Spleen (tissue), 11 donors: ENCODE results near the gene PKIG. TPM values are rescaled to one million over a fixed set of nuclear protein-coding genes. Genes with fewer than 3 reads are reported as not detected.
A peak's percentile ranks its signal among the peaks of the same experiment; 100 is the strongest.
"Not testable (repeated sequence)": the region's sequence is repeated elsewhere in the genome, so short reads cannot be mapped to it uniquely, and the experiment has no call there.

ENCODE experiments used
- DNase-seq: peaks from one replicate; pipeline ENCODE4 v3.0.0-alpha.2; 2020
- H3K27ac ChIP-seq, 8 donors: fragments of 200-600 bp; sonication (generic) in 7 of 8; 1 replicate in 4 of 8; 2 replicates in 4 of 8; pipeline versions ENCODE4 v1.5.0 to v1.8.0; 2016 to 2021; ENCODE audit warnings: inconsistent platforms in 4 of 8, mild to moderate bottlenecking in 4 of 8, moderate library complexity in 1 of 8
- H3K27me3 ChIP-seq, 7 donors: fragments of 200-600 bp; sonication (generic) in 6 of 7; replicated peaks in 1 of 7; 1 replicate in 4 of 7; 2 replicates in 3 of 7; pipeline versions ENCODE4 v1.5.0 to v1.8.0; 2016 to 2021; ENCODE audit warnings: inconsistent platforms in 3 of 7, mild to moderate bottlenecking in 1 of 7
- H3K36me3 ChIP-seq, 6 donors: fragments of 200-600 bp; sonication (generic) in 5 of 6; 1 replicate in 4 of 6; 2 replicates in 2 of 6; pipeline versions ENCODE4 v1.5.0 to v1.8.0; 2016 to 2021; ENCODE audit warnings: inconsistent platforms in 2 of 6
- H3K4me1 ChIP-seq, 6 donors: fragments of 200-600 bp; sonication (generic) in 5 of 6; 1 replicate in 3 of 6; 2 replicates in 3 of 6; pipeline versions ENCODE4 v1.5.0 to v1.8.0; 2016 to 2021; ENCODE audit warnings: inconsistent platforms in 3 of 6
- H3K4me3 ChIP-seq, 8 donors: fragments of 200-600 bp; sonication (generic) in 7 of 8; 1 replicate in 4 of 8; 2 replicates in 4 of 8; pipeline versions ENCODE4 v1.5.0 to v1.8.0; 2016 to 2021; ENCODE audit warnings: inconsistent platforms in 4 of 8, mild to moderate bottlenecking in 4 of 8, moderate library complexity in 2 of 8
- H3K9me3 ChIP-seq, 8 donors: fragments of 200-600 bp; sonication (generic) in 7 of 8; 1 replicate in 4 of 8; 2 replicates in 4 of 8; pipeline versions ENCODE4 v1.5.0 to v1.8.0; 2016 to 2021; ENCODE audit warnings: inconsistent platforms in 4 of 8
- POLR2A ChIP-seq, 3 donors: fragments of 450-650 bp; IDR thresholded peaks; one replicate each; pipeline ENCODE4 v1.5.1; 2017; ENCODE audit warnings: antibody characterized with exemption in 3 of 3, mild to moderate bottlenecking in 1 of 3
- POLR2AphosphoS5 ChIP-seq, 3 donors: sonication (generic); formaldehyde crosslinking; IDR thresholded peaks; one replicate each; pipeline ENCODE4 v1.5.1; 2017; ENCODE audit warnings: antibody characterized with exemption in 3 of 3
- WGBS, 5 donors: extraction: QIAGEN DNeasy Blood & Tissue Kit in 3 of 5; methylation state at CpG; one replicate each; pipeline versions ENCODE4 v1.1.5 to v1.1.7; 2013 to 2018; 5-methylcytosine and 5-hydroxymethylcytosine counted together
- intact Hi-C: fragments of 100-400 bp; cut with DNase I; formaldehyde crosslinking; loops from one replicate; pipeline ENCODE4 v1.15.0; 2023; ENCODE audit warnings: low total_unique reads
- polyA plus RNA-seq, 3 donors: library from polyadenylated mRNA; stranded (reverse); fragments of 200-250 nt; gene quantifications; one replicate each; pipeline ENCODE4 v1.2.1, GENCODE V29; 2013
- total RNA-seq, 7 donors: library from RNA; depleted of rRNA in 3 of 7; stranded (reverse); fragments of >200 nt in 3 of 7; fragmentation: NEBNext Ultra II Directional in 4 of 7; extraction: Animal tissue kit (Norgen Biotek cat#: 25700) in 4 of 7; gene quantifications; one replicate each; pipeline versions ENCODE4 v1.1.0 to v1.2.1, GENCODE V29; 2016 to 2021
- TF ChIP-seq, protein P1 (sequence below), 11 experiments: fragments of 200-600 bp in 7 of 11; fragments of 450-650 bp in 4 of 11; sonication (generic) in 4 of 11; IDR thresholded peaks in 8 of 11; conservative IDR thresholded peaks in 3 of 11; 1 replicate in 7 of 11; 2 replicates in 4 of 11; pipeline versions ENCODE4 v1.4.0 to v1.8.0; 2016 to 2021; ENCODE audit warnings: antibody characterized with exemption in 11 of 11, inconsistent platforms in 4 of 11, mild to moderate bottlenecking in 1 of 11
- donor health status: healthy with polysubstance abuse.
- donor health status: DM: no; HTN: no; CAD: no; lungs with moderate emphysema.
- donor health status: DM: no; HTN: no; CAD: no.
- donor health status: Bipolar disorder and iron deficiency.
- donor health status: healthy.
- donor health status: DM: no; HTN: no; CAD: no.
- donor health status: DM: yes; HTN: yes; CAD: no.

PKIG gene
- total and polyA plus RNA-seq, 10 donors = 37.5 to 82.6 (median 56.1) TPM

- peak in 2 of 3 donors; percentile 54 to 75 for TF ChIP-seq POLR2AphosphoS5 (IDR thresholded peaks at IDR 0.05)
- peak in 1 of 3 donors; percentile 41 for TF ChIP-seq POLR2A (IDR thresholded peaks at IDR 0.05)
- TF ChIP-seq, protein P1, sequence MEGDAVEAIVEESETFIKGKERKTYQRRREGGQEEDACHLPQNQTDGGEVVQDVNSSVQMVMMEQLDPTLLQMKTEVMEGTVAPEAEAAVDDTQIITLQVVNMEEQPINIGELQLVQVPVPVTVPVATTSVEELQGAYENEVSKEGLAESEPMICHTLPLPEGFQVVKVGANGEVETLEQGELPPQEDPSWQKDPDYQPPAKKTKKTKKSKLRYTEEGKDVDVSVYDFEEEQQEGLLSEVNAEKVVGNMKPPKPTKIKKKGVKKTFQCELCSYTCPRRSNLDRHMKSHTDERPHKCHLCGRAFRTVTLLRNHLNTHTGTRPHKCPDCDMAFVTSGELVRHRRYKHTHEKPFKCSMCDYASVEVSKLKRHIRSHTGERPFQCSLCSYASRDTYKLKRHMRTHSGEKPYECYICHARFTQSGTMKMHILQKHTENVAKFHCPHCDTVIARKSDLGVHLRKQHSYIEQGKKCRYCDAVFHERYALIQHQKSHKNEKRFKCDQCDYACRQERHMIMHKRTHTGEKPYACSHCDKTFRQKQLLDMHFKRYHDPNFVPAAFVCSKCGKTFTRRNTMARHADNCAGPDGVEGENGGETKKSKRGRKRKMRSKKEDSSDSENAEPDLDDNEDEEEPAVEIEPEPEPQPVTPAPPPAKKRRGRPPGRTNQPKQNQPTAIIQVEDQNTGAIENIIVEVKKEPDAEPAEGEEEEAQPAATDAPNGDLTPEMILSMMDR (IDR thresholded peaks at IDR 0.05 in 8 of 11, conservative IDR thresholded peaks at IDR 0.05 in 3 of 11) = no peak
- intact Hi-C loops = no loop called here
- Histone ChIP-seq H3K4me3 (peak overlapping the region in 1 of 8 donors; percentile 64), H3K9me3 (no peaks in the 10 kb centered on the region), H3K27ac (peak overlapping the region; percentile 54 to 91 (median 84)), H3K27me3 (no peaks in the 10 kb centered on the region), H3K4me1 (peaks cover 19 to 100% (median 74%) of the 10 kb centered on the region in 6 donors), H3K36me3 (peaks cover 0 to 18% (median 6%) of the 10 kb centered on the region in 6 donors)
- peak; percentile 84 for DNase-seq
- WGBS, 5 donors = 56 to 67% (median 66%) methylated on average over 3 of the region's 3 CpGs
Measured at GRCh38 chr20:44586289-44586911, 4.0 kb downstream of the PKIG start.

GRCh38 chr20:44587035-44587980 lies 4.9 kb downstream of the PKIG start:
- Histone ChIP-seq H3K4me1 (peaks cover 13 to 100% (median 71%) of the 10 kb centered on the region in 6 donors), H3K27ac (peak overlapping the region; percentile 23 to 91 (median 84)), H3K36me3 (peaks cover 0 to 26% (median 7%) of the 10 kb centered on the region in 6 donors), H3K4me3 (peak overlapping the region in 1 of 8 donors; percentile 38), H3K9me3 (no peaks in the 10 kb centered on the region), H3K27me3 (no peaks in the 10 kb centered on the region)
- intact Hi-C loops = no loop called here
- TF ChIP-seq, protein P1 (IDR thresholded peaks at IDR 0.05 in 8 of 11, conservative IDR thresholded peaks at IDR 0.05 in 3 of 11) = no peak
- TF ChIP-seq POLR2A (IDR thresholded peaks at IDR 0.05) (no peak), POLR2AphosphoS5 (IDR thresholded peaks at IDR 0.05) (no peak)
- WGBS, 5 donors = 57 to 74% (median 64%) methylated on average over 10 of the region's 10 CpGs
- DNase-seq = no peak

- Histone ChIP-seq H3K36me3 (peaks cover 0 to 33% (median 8%) of the 10 kb centered on the region in 6 donors), H3K27ac (peak overlapping the region; percentile 36 to 91 (median 84)), H3K4me3 (peak overlapping the region in 1 of 8 donors; percentile 18), H3K4me1 (peaks cover 13 to 100% (median 68%) of the 10 kb centered on the region in 6 donors)
- intact Hi-C loops, H3K27me3 ChIP-seq, DNase-seq, H3K9me3 ChIP-seq: not testable (repeated sequence)
- 82 to 90% (median 87%) methylated on average over 9 of the region's 9 CpGs for WGBS, 5 donors
Measured at GRCh38 chr20:44588321-44588720, 5.9 kb downstream of the PKIG start.

- no peaks in the 10 kb centered on the region for H3K9me3 ChIP-seq
- no peaks in the 10 kb centered on the region for H3K27me3 ChIP-seq
- DNase-seq = no peak
- peaks cover 15 to 100% (median 72%) of the 10 kb centered on the region in 6 donors for H3K4me1 ChIP-seq
- WGBS, 5 donors = 77 to 90% (median 87%) methylated on average over 4 of the region's 4 CpGs
- TF ChIP-seq POLR2AphosphoS5 (IDR thresholded peaks at IDR 0.05) (no peak), POLR2A (IDR thresholded peaks at IDR 0.05) (no peak)
- TF ChIP-seq, protein P1 (IDR thresholded peaks at IDR 0.05 in 8 of 11, conservative IDR thresholded peaks at IDR 0.05 in 3 of 11) = no peak
- H3K27ac ChIP-seq = peak overlapping the region in 5 of 8 donors; percentile 84 to 91 (median 88)
- intact Hi-C loops = no loop called here
- peaks cover 0 to 33% (median 8%) of the 10 kb centered on the region in 6 donors for H3K36me3 ChIP-seq
- no peak overlapping the region for H3K4me3 ChIP-seq
Measured at GRCh38 chr20:44589537-44589936, 7.2 kb downstream of the PKIG start.
